HG02852 (cell line): ENCODE results near the gene MARVELD1.

Source experiments
- ATAC-seq: cut with Tn5 transposase; IDR thresholded peaks from one replicate; pipeline ENCODE4 v1.9.1; 2021; ENCODE audit warnings: mild to moderate bottlenecking, moderate library complexity; ENCODE audit not compliant: unreplicated experiment

Gene MARVELD1

GRCh38 chr10:97752956-97753355, 39.4 kb downstream of the MARVELD1 start:
- ATAC-seq, result no peak

- no peak for ATAC-seq
These were observed 41.2 kb downstream of the MARVELD1 start for GRCh38 chr10:97754726-97755125.

DNA sequence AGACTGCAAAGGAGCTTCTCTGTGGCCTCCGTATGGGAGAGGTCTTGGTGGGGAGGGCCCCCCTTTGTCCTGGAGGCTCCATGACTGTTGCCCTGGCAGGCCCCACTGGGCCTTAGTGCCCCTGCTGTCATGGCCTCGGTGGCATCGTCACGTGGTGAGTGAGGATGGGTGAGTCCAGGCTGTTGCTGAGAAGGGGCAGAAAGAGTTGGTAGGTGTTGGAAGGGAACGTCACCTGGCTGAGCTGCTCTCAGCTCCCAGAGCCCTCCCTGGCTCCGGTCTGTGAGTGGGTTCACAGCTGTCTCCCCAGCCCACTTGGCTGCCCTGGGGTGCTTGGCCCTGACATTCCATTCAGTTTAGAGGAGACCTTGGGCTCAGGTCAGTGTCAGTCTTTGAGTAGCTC, 42.2 kb downstream of the MARVELD1 start:
- ATAC-seq, result no peak

GRCh38 chr10:97757471-97757870, 43.9 kb downstream of the MARVELD1 start:
- ATAC-seq, result no peak

DNA sequence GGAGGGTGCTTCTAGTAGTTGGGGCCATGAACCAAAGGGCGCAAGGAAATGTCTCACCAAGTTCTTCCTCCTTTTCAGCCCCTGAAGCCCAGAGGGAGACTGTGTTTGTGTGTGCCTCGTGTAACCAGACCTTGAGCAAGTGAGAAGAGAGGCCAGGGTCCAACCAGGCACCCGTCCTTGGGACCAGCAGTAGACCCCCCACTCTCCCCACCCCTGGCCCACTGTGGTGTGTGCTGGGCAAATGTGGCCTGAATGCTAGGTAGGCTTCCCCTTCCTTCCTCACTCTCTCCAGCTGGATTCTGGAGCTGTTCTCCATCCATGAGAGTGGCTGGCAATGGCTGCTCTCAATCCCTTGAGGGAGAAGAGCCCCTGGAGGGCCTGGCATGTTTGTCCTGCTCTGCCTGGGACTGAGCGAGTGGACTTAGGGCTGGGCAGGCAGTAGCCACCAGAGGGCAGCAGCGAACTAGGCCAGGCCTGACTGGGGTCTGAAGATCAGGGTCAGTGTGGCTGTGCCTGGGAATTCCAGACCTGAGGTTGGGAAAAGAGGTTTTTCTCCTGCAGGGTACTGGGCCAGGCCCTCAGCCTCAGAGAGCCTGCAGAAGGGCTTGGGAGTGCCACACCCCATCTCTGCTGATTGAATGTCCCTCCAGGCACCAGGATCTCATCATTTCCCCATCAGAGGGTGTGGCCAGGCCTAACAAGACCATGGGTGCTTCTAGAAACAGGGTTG, 45.8 kb downstream of the MARVELD1 start:
- peak; percentile 68 for ATAC-seq

- ATAC-seq, result no peak
These were observed 46.4 kb downstream of the MARVELD1 start for GRCh38 chr10:97759946-97760345.

DNA sequence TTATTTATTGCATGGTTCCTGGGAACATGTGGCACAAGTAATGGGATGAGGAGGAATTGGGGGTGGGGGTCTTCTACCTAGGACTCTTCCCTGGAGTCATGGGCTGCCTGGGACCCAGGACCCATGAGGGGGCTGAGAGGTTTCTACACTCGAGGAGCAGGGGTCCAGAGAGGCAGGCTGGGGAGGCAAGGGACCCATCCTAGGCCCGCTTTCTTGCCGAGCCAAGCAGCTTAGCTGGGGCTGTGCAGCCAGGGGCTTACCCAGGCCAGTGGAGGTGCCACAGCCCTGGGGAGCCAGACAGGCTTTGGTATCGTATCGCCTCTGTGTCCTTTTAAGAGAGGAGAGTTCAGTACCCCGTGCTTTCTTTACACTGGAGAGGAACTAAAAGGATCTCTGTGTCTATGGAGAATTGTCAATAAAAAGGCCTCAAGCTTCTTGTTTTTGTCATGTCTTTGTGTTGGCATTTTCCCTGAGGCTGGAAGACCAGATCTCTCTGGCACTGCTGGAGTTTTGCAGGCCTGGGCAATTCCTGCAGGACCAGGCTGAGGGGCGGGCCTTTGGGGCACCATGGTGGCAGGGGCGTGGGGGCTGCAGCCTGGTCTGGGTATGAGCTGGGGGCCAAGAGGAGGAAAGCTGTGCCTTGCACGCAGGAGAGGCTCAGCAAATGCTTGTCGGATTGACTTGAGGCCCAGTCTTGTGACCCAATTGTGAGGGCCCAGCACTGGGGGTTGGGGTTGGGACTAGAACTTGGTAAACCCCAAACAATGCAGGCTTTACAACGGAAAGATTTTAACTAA, 47.1 kb downstream of the MARVELD1 start:
- ATAC-seq, result no peak

- ATAC-seq, result no peak
These were observed 47.9 kb downstream of the MARVELD1 start for GRCh38 chr10:97761331-97761865.

GRCh38 chr10:97762056-97762455, 48.5 kb downstream of the MARVELD1 start:
- no peak for ATAC-seq

- no peak for ATAC-seq
These were observed 49.3 kb downstream of the MARVELD1 start for GRCh38 chr10:97762816-97763215.

DNA sequence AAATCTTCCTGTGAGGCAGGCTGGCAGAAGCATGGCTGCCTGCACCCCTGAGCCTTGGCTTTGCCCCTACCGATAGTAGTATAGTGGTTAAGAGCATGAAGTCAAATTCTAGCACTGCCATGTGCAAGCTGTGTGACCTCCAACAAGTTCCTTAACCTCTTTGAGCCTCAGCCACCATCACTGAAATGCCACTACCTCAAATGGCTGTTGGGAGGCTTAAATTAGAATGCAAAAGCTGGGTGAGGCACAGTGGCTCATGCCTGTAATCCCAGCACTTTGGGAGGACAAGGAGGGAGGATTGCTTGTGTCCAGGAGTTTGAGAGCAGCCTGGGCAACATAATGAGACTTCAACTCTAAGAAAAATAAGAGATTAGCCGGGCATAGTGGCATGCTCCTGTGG, 49.9 kb downstream of the MARVELD1 start:
- ATAC-seq, result no peak

- ATAC-seq, result no peak
These were observed 50.4 kb downstream of the MARVELD1 start for GRCh38 chr10:97763947-97764346.

- ATAC-seq, result peak; percentile 58
These were observed 51.0 kb downstream of the MARVELD1 start for GRCh38 chr10:97764519-97764931.

DNA sequence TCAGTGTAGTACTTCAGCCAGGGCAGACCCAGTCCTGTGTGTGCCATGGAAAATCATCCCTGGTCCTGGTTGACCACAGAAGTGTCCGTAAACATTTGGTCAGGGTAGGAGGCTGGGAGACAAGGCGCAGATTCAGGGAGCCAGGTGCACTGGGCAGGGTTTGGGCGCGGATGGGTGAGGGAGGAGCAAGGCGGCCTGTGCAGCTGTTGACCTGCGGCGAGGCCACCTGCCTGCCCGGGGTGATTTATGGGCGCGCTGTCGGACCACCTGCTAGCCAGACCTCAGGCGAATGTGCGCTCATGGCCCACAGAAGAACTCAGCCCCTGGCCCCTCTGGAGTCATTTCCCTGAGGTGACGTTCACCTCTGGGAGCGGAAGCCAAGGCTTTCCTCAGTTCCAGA, 51.7 kb downstream of the MARVELD1 start:
- ATAC-seq, result no peak

DNA sequence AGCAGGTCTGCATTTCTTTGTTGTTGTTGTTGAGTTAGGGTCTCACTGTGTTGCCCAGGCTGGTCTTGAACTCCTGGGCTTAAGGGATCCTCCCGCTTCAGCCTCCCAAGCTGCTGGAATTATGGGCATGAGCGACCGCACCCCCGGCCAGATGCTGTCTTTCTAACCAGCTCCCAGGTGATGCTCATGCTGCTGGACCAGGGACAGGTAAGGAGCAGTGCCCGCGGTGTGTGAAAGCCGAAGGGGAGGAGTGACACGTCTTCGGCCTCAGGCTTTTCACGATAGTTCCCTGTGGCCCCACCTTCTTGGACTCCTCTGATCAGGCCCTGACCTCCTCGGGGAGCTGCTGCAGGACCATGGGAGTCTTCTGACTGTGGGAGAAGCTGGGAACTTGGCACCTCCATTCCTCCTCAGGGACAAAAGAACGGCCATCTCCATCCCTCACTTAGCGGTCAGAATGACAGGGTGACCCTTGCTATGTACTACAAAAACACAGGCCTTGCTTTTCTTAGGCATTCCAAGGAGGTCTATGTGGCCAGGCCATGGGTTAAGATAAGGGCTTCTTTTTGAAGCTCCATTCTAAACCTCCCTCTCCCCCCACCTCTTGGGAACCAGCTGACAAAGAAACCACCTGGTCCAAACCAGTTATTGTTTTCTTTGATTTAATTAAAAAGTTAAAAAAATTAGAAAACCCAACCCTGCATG, 52.7 kb downstream of the MARVELD1 start:
- ATAC-seq, result no peak

DNA sequence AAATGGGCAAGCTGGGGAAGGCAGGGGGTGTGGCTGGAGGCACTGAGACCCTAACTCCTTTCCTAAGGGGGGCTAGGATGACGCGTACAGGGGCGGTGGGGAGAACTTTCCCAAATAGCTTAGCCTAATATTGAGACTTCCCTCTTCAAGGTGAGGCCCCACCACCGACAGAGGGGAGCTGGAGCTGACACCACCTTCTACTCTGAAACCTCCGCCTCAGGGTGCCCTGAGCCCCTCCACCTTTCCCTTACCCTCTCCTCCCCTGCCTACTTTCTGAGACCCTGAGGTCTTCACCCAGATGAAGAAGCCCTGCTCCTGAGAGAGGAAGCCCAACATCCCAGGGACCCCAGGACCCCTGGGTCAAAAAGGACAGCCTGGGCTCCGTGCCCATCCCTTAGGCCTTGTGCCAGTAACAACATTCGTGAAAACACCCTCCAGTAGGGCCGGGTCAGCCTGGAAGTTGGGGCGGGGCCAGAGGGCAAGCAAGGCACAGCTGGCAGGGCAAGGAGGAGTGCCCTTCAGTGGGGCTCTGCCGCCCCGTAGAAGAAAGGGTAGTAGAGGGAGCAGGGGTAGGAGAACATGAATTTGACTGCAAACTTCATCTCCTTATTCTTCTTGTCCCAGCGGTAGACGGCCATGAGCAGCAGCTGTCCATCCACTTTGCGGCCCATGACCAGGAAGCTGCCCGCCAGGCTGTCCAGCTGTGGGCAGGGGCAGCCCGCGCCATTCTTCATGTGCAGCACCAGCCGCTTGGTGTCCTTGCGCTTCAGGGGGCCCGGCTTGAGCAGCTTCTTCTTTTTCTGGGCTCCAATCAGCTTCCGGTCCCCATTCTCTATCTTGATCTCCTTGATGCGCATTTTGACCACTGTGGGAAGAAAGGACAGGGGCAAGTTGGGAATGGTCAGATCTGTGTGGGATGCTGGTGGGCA, 53.7 kb downstream of the MARVELD1 start:
- no peak for ATAC-seq
